Measurements from ENCODE around the gene UACA.
A peak's percentile ranks its signal among the peaks of the same experiment; 100 is the strongest.

DNA sequence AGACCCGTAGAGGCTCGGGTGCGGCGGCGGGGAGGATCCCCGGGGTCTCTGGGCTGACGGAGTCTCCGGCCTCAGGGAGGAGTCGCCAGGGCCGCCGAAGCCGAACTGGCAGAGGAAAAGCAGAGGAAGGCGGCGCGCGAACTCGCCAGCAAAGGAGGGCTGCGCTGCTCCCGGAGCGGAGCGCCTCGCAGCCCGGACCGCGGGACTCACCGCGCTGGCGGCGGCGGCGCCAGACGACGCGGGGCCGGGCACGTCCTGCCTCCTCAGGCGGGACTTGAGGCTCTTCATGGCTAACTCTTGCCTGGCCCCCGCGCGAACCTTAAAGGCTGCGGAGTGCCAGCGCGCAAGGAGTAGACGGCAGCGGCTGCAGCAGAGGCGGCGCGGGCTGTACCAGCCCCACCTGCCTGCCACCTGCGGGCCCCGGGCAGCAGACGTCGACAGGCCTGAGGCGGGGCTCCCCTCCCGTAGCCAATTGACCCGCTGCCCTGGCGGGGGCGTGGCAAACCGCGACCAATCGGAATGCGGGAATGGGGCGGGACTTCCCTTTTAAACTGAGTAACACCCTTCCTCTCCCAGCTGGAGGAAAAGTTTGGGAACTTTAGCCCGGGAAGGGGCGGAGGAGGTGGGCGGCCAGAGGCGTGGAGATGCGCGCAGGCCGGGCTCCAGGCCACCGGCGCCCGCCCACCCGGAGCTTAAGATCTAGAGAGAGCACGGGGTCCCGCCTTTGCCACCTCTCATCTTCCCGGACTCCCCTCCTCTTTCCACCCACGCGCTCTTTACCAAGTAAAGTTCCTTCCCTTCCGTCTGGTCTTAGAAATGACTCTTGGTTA is at the start of gene UACA:
- peak; percentile 64 for TF ChIP-seq POLR2AphosphoS5 (IDR thresholded peaks at IDR 0.05; ENCODE audit: borderline replicate concordance, low read depth, low read length)
- TF ChIP-seq EZH2 (IDR thresholded peaks at IDR 0.05) = no peak

Data from SK-N-MC (cell line).